ENCODE measurements around the gene MICAL1.

The MICAL1 gene

DNA sequence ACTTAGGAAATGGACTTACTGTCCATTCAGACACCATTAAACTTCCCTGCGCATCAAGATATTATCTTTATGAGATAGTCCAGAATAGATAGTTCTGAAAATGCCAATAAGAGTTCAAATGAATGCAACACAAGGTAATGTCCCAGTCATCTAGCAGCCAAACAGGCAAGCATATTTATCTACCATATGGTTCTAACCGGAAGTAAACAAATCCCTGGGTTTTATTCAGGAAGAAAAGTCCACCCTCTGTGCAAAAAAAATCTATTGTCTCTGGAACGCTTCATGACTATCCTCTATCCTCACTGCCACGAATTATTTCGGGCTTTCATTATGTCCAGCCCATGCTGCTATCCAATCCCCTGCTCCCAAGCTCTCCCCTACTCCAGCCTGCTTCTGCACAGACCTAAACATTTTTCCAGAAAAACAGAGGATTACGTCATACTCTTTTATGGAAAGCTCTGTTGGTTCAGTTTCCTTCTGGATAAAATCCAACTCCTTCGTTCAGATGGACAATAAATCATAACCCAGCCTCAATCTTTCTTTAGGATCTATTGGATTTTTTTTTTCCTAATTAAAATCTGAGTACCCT, 26.6 kb downstream of the MICAL1 start:
- DNase-seq = no peak

DNA sequence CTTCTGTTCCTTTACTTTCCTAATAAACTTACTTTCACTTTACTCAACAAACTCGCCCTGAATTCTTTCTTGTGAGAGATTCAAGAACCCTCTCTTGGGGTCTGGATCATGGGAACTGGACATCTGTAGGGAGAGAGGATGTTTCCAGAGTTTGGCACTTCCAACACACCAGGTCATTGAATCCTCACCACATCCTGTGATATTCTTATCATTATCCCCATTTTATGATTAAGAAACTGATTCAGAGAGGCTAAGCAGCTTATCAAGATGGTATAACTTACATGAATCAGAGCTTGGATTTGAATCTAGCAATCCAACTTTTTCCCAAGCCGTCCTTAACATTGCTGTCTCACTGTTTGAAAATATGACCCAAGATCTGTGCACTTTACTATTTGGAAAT, 30.6 kb downstream of the MICAL1 start:
- no peak for DNase-seq

DNA sequence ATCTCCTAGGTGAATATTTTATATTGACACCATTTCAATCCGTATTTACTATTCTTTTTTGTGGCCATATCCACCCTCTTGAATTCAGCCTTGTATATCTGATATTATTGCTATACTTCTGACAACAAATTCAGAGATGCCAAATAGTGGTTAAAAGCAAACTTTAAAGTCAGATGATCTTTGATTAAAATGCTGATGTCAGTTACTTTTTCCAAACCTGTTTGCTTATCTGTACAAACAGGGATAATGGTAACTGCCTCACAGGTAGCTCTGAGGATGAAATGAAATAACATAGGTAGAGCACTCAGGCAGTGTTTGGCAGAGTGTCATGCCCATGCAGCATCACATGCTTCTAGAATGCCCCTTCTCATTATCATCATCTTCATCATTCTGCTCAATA, 34.4 kb downstream of the MICAL1 start:
- no peak for DNase-seq

DNA sequence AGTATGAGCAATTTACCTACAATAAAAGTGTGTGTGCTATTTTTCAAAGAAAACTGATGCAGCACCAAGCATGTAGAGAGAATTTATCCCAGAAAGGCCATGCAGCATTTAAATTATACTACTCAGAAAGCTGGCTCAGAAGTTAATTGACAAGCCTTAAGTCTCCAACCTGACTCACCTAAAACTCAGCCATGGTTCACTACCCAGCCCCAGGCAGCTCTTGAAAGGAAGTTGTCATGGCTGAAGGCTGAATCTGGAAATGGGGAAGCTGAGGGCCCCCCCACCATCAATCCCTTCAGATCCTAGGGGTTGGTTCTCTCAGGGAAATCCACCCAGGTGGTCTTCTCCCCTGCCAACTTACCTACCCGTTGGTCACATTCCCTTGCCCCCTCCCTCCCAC, 34.8 kb downstream of the MICAL1 start:
- no peak for DNase-seq

DNA sequence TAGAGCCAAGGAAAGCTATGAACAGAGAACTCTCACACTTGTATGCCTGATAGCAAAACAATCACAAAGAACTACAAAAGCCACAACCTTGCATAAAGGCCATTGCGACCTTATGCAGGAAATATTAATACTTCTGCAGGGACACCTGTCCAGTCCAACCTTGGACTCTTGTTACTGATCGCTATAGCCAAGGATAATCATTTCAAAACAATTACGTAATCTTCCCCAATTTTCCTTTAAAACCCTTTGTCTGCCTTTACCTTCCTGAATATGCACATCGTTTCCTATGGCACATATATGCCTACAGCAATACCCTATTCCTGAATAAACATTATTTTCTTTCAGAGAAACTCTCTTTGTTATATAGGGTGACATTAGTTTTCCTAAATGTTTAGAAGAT, 37.9 kb downstream of the MICAL1 start:
- no peak for DNase-seq

- no peak for DNase-seq
Observed at GRCh38 chr6:109411034-109411433, 44.5 kb downstream of the MICAL1 start.

GRCh38 chr6:109406196-109406595, 49.4 kb downstream of the MICAL1 start:
- no peak for DNase-seq

DNA sequence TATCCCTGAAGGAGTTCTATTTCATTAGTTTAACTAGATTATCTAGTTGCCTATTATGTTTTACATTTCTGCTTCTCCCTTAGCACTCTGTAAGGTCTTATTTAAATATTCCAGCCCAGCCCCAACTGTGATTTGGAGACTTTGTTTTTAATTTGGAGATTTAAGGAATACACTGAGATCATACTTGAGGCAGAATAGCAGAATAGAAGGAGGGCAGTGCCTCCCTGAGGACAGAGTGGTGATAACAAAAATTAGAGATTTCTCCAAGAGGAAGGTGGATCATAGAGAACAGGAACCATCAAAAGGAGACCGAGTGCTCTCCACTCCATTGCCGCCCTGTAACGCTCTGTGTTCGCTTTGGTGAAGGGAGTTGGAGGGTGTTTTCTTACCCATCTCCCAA, 58.6 kb downstream of the MICAL1 start:
- DNase-seq = no peak

GRCh38 chr6:109396046-109396718, 59.4 kb downstream of the MICAL1 start:
- no peak for DNase-seq

Data from activated CD4-positive, CD25-positive, alpha-beta regulatory T cell (primary cell).